HG03521 (cell line): Measurements from ENCODE around the gene PAX6.
"Not testable (repeated sequence)": the region's sequence is repeated elsewhere in the genome, so short reads cannot be mapped to it uniquely, and the experiment has no call there.

ENCODE experiments used
- ATAC-seq: cut with Tn5 transposase; IDR thresholded peaks from one replicate; pipeline ENCODE4 v1.9.1; 2021; ENCODE audit warnings: mild to moderate bottlenecking, moderate library complexity; ENCODE audit not compliant: unreplicated experiment

PAX6 gene

DNA sequence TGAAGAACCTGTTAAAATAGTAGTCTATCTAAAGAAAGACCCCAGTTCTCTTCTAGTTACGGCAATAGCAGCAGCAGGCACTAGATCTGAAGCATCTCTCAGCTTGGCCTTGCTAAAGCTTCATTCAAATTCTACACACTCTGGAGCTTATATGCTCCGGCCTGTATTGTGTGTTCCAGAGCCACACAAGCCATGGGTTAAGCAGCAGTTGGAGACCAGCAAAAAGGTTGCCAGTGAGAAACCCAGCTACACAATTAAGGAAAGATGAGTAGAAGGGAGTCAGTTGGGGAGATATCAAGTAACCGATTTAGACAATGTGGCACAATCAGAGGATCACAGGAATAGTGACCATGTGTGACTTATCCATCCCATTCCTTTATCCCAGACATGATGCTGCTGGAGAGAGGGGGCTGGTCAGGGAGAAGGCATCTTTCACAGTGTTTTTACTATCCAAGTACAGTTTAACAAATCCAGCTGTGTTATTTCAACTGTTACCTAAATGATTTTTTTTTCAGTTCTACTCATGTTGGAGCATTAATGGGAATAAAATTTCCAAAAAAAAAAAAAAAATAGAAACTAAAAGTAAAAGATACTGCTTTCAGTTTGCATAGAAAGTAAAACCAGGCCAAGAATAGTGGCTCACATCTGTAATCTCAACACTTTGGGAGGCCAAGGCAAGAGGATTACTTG lies 41.0 kb downstream of the PAX6 start:
- no peak for ATAC-seq

DNA sequence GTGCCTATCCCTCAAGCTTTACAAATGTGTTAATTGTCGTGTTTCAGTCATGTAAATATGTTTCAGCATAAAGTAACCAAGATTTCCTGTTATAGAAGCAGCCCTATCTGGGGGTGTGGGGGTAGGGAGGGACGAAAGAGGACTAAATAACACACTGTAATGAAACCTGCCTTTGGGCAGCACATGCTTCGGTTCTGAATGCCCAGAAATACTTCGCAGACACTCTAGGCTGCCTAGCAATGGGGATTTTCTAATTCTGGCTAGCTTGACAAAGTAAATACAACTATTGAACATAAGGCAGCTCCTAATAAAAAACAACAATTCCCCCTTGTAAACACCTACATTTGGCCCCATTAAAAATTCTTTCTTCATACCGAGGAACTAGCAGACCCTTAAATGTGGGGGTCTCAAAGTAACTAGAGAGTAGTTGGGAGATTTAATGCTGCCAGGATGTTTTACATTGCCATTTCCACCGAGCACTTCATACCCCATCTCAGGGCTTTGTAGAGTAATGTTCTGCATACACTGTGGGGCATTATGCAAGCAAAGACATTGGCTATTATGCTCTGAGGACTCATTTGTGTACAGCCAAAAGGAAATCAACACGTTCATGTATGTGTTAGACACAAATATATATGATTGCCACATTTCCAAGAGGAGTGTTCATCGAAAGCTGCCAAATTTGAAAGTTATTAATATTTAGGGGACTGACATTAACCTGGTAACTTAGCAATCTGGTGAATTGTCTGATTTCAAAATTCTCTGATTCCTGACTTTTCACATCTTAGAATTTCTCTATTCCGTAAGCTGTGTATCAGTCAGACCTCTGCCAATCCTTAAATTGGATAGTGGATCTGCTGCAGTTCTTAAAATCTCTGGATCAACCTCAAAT lies 42.1 kb downstream of the PAX6 start:
- ATAC-seq, result no peak

DNA sequence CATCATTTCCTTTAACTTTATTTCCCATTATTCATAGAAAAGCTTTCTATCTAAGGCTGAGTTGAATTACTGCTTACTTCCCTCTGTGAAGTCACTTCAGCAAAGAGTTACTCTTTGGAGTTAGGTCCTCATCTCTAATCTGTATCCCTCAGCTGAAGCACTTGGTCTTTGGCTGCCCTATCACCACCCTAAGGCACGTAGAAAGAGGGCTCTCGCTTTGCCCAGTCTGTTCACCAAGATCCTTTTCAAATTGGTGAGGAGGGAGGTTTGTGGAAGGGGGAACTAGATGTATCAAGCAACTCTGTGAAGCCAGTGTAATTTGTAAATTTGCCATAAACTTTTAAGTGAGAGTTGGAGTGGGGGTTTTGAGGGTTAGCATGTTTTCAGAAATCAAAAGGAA lies 43.4 kb downstream of the PAX6 start:
- ATAC-seq, result no peak

DNA sequence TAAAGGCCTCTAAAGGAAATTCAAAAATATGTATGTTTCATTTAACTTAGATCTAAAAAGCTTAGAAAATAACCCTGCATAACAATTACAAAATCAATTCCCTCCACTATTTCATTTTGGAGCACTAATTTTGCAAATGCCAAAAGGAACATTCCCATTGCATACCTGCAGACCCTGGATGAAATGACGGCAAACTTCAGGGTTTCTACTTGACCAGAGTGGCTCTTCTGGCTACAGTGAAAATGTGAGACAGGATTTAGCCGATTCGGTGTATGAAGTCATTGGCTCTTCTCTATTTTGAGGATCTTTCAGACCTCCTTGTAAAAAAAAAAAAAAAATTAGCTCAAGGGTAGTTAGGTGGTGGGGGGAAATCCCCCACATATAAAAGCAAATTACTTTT lies 44.1 kb downstream of the PAX6 start:
- no peak for ATAC-seq

DNA sequence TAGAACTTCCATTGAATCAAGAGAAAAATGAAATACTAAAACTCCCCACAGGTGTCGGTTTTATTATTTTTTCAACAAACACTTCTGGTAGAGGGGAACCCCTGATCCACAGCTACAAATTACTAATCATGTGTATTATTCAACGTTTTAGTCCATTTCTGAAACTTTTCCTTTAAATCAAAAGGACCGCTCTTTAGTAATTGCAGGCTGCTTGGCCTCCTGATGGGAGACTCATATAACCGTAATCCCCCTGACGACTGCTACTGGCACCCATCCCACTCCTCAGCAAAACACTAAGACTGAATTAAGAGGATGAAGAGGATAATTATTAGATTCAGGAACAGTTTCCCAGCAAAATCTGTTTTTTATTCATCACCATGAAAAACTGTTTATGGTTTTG lies 46.4 kb downstream of the PAX6 start:
- ATAC-seq, result no peak

DNA sequence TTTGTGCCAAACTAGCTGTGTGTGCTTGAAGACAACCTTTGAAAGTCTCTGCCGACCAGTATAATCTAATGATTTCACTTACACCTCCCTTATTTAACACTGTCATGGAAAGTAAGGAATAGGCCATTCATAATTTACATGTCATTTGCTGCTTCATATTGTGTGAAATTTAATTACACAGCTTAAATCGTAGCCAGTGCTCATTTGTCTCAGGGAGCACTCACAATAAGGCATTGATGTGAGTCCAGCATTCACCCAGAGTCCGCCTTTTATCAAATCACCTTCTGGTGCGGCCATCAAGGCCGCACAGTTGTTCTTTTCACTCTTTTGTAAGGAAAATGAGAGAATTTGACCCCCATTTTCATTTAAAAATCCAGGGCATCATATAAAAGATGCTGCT lies 46.9 kb downstream of the PAX6 start:
- no peak for ATAC-seq

DNA sequence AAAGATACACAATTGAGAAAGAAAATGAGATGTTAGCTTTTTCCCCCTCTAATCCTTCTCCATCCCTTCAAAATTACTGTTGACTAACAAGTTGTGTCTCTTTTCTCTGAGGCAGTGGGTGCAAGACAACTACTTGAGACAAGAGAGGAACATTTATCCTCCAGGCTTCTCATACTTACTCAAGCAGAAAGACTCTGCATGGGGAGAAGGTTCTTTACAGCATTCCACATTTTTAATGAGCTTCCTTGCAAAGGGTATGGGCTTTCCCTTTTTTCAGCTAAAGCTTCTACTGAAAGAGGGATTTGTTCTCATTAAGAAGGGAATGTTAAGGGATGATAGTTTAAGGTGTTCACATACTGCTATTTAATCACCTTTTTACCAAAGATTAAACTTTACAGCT lies 47.8 kb downstream of the PAX6 start:
- ATAC-seq, result no peak

DNA sequence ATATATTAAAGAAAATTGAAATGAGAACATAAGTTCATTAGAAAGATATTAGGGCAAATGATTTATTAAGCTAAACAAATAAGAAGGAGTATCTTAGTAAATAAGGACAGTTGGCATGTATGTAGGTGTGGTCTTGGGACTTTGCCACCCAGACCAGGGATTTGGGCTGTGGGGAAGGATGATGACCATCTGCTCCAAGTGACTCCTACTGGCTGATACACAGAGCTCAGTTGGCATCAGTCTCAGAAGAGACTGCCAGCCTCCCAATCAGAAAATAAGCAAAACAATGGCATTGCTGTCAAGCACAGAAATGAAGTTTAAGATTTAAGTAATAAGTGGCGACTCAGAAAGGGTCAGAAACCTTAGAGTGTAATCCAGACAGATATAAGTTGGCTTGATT lies 49.5 kb downstream of the PAX6 start:
- ATAC-seq, result no peak

DNA sequence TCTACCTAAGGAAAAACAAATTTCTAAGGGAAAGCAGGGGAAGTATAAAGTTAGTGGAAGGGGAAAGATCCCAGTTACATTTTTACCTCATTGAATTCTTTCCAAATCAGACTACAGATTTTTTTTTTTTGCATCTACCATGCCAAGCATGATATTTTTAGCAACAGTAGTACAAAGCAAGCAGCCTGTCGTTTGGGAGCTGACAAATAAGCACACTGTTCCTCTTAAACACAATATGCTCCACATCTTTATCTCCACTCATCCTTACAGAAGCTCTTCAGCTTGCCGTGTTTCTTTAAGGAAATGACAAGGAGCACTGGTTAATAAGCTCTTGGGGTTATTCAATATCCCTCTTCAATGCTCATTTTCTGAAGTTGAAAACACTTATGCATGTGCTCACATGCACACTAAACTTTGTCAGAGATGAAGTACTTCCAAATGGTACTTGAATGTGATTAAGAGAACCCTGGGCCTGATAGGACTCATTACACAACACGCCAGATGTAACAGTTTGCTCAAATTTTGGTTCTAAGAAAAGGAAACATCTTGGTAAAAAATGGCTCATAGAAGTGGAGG lies 53.8 kb downstream of the PAX6 start:
- ATAC-seq, result no peak

DNA sequence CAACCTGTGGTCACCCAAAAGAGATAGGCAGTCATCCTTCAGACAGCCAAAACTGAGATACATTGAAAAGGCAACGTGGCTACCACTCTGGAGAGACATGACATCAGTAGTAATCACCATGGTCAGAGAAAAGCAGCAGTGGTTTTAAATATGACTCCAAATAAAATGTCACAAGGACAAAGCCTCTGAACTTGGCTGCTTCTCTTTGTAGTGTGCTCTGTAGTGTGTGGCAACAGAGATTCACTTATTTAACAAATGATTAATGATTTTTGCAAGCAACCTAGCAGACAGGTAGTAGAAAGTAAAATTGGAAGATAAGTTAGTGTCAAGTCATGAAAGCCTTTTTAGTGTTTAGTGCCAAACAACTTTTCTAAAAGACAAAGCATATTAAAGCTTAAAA lies 63.5 kb downstream of the PAX6 start:
- ATAC-seq, result no peak

DNA sequence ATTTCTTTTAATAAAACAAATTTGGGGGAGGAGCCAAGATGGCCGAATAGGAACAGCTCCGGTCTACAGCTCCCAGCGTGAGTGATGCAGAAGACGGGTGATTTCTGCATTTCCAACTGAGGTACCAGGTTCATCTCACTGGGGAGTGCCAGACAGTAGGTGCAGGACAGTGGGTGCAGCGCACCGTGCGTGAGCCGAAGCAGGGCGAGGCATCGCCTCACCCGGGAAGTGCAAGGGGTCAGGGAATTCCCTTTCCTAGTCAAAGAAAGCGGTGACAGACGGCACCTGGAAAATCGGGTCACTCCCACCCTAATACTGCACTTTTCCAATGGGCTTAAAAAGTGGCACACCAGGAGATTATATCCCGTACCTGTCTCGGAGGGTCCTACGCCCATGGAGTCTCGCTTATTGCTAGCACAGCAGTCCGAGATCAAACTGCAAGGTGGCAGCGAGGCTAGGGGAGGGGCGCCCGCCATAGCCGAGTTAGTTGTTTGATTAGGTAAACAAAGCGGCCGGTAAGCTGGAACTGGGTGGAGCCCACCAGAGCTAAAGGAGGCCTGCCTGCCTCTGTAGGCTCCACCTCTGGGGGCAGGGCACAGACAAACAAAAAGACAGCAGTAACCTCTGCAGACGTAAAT lies 70.3 kb downstream of the PAX6 start:
- ATAC-seq, result not testable (repeated sequence)

DNA sequence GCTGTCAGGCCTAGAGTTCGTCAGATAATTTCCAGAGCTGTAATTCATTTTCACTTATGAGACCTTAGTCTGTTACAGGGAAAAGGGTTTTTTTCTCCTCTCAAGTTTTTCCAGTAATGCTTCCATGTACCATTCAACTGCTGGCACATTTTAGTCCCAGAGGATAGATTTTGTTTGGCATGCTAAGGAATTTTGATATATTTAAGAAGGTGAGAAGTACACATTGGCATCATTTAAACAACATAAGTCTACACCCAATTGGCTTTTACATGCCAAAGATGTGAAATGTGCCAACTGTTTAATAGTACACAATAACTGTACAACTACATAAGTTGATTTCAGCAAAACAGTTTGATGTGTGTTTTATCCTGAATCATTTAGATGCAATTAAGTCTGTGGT lies 71.0 kb downstream of the PAX6 start:
- ATAC-seq, result no peak
